Activated CD4-positive, alpha-beta T cell treated with anti-CD3 and anti-CD28 coated beads for 4 hours (primary cell): ENCODE measurements around the gene ISL1.

ENCODE experiments used
- DNase-seq, 2 donors: peaks; one replicate each; pipeline ENCODE4 v3.0.0-alpha.2; 2020

ISL1 gene

DNA sequence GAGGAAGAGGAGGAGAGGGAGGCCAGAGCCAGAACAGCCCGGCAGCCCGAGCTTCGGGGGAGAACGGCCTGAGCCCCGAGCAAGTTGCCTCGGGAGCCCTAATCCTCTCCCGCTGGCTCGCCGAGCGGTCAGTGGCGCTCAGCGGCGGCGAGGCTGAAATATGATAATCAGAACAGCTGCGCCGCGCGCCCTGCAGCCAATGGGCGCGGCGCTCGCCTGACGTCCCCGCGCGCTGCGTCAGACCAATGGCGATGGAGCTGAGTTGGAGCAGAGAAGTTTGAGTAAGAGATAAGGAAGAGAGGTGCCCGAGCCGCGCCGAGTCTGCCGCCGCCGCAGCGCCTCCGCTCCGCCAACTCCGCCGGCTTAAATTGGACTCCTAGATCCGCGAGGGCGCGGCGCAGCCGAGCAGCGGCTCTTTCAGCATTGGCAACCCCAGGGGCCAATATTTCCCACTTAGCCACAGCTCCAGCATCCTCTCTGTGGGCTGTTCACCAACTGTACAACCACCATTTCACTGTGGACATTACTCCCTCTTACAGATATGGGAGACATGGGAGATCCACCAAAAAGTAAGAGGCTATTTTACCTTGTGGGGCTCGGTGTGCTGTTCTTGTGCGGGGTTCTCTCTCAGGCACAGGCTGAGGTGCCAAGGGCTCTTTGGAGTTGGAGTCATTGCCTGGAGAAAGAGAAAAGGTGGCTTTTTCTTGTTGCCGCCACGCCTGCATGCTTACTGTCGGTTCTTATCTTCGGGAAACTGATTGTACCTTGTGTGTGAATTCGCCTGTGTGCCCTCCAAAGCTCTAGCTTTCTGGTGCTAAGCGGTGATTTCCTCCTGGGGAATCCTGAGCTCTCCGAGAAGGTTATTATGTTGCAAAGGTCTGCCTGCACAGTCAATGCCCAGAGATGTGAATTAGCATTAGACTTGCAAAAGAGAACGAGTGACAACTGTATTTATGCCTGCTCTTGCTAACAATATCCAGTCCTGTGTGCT lies at the start of gene ISL1:
Gene ISL1 (plus strand): TSS at position 318 of the 991 bp plus-strand sequence. CDS start 224 bp downstream, at position 542.
- no peak for DNase-seq

DNA sequence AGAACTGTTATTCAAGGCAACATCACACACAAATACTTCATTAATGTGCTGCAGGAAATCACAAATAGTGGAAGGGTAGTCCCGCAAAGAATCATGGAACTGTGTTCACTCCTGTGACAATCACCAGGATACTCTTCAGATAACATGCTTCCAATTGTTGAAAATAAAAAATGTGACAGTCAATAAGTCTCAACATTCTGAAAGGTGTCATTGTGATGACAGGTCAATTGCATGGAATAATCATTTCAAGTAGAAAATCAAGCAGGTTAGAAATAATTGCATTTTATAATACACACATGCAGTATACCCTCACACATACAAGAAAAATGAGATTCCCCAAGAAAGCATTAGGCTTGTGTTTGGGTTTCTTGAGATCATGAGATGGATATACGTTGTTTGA lies 46.4 kb upstream of the ISL1 start:
- no peak for DNase-seq

DNA sequence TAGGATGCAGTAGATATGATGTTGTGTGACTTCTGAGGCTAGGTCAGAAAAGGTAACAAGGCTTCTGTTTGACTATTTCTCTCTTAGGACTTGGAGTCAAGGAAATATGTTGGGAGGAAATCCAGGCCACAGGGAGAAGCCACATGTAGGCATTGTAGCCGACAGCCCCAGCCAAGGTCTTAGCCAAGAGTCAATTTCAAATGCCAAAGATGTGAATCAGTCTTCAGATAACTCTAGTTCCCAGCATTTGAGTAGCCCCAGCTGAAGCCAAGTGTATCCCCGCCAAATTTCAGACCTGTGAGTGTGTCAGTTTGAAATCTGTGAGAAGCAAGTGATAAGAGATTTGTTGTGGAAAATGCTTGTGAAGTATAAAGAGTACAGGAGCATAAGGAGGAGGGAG lies 38.1 kb upstream of the ISL1 start:
- DNase-seq: no peak

DNA sequence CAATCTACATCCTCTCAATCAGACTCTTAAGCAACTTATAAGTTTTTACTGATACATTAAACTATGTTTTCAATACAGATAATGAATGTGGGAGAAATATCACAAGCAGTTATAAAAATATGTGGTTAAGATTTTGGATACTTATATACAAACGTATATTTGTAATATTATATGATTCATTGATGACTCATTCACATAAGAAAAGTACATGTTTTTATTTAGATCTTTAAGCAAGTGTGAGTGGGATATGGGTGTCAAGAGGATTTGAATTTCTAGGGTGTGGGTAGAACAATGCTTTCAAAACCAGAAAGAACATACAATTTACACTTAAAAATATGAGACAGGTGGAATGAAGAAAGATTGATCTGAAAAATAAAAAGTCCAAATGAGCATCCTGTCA lies 36.1 kb upstream of the ISL1 start:
- no peak for DNase-seq

DNA sequence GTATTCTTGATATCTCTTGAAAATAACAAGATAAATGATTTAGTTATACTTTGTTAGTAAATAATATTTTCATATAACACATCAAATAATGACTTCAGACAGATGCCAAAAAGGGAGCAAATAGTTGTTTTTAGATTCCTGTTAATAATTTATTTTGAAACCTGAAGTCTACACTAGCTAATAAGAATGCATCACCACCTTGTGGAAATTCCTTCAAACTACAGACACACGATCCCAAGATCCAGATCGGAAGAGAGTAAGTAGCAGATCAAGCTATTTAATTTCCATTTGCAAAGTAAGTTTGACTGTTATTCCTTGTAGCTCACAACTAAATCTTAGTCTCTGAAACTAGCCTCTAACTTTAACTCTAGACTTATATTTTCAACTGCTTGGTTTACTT lies 35.5 kb upstream of the ISL1 start:
- no peak for DNase-seq

DNA sequence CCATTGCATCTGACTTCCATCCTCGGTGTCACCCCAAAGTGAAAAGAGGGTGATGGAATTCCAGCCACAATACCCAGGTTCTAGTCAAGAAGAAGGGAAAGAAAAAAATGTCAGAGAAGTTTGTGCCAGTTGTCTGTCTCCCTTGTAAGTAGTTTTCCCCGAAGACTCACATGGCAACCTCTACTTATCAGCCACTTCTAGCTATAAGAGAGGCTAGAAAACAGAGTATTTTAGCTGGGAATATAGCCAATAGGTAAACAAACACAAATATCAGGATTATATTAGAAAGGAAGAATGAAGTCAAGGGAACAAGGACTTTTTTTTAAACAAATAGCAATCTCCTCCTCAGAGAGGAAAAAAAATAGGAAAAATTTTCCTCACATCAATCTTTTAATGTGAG lies 12.2 kb upstream of the ISL1 start:
- DNase-seq: no peak

DNA sequence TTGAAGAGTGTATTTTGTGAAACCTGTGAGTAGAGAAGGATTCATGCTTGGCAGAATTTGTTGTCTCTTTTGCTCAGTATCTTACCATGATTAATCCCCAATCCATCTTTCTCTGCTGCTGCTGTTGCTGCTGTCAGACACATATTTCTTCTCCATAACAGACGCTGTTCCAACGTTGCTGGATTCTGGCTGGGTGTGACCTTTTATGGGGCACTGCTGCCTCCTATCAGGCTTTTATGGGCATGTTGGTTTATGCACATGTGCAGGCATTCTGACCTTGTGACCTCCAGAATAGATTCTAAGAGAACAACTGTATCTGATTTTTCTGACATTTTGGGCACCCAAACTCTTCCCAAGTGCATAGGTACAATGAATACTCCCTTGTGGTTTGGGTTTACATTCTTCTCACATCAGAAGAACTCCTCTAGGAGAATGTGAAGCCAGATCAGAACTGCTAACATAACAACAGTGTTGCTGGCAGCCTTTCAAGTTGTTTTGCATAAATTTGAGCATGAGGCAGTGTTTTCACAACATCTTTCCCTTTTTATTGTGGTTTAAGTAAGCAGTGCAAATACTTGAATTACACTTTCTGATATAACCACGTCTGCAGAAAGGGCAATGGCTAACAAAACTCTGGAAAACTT lies 9.2 kb upstream of the ISL1 start:
- DNase-seq: no peak

DNA sequence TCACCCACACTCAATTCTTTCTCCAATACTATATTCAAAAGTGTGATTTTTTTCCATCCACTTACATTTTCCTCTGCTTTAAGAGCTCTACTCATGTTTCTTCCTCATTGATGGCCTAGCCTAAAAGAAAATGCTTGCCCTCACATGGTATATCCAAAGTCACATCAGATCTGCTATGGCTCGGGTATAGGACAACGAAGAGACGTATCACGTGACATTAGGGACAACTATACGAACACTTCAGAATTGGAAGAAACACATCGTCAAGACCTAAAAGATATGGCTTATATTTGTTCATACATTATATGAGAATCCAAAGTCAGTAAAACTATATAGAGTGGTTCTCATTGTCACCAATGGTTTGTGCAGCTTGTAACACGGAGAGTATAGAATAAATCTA lies 8.2 kb upstream of the ISL1 start:
- no peak for DNase-seq

DNA sequence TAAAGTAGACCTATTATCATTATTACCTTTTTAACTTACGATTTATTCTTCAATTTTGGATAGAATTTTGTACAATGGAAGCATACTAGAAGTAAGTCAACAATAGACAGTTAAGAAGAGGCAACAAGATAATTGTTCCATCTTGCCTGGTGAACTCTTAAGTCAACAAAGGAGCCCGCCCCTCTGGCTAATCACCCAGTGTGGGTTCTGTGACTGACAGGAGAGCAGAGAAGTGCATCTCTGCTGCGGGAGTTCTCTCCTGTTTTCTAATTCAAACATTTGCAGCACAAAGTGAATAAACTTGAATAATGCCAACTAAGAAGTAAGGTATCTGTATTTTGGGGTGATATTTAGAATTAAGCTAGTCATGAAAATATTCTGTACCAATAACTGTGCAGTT lies 6.7 kb upstream of the ISL1 start:
- no peak for DNase-seq

DNA sequence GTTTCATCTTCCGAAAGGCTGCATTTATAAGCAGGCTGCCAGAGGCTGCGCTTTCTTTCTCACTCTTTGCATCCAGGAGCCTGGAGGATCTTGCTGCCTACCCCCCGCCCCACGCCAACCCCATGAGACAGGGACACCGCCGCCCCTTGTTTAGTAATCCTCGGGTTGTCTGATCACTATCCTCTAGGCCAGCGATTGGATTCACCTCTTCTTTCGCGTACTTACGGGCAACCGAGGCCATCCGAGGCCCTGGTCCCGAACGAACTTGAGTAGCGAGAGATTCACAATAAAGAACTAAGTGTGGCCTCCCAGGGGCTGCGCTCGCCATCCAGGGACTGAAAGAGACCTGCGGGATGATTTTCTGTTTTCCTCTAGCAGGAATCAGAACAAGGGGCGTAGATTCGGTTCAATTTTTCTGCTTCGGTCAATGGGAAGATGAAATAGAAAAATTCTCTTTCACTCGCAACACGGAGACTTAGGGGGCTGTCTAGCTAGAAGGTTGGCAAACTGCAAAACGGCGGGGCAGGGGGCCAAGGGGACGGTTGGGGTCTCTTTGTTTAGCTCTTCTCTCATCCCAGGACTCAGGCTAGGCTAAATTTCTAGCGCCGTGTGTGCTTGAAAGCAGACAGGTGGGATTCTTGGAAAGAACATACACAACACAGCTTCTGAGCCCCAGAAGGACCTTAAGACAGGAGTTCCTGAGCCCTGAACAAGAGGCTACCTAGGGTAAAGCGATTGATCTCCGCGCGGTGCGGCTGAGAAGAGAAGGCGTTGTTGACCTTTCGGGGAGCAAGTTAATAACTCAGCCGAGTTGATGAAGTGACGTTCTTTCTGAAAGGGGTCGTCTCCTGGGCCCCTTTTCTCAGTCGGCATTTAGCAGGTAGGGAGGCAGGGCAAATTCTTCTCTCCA lies 5.8 kb upstream of the ISL1 start:
- DNase-seq: no peak

DNA sequence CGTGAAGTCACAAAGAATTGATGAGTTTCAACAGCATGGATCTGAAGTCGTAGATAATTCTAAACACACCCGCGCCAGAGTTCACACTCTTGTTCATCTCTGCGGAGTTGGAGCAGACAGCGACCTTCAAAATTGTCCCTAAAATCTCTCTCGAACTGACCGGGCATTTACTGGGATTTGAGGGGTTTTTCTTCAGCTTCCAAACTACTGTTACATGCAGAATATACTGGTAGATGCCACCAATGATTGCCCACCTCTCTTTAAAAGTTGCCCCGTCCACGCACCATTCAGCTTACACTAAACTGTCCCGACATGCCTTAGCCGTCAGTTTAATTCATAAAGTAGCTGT lies 5.2 kb upstream of the ISL1 start:
- DNase-seq: no peak

DNA sequence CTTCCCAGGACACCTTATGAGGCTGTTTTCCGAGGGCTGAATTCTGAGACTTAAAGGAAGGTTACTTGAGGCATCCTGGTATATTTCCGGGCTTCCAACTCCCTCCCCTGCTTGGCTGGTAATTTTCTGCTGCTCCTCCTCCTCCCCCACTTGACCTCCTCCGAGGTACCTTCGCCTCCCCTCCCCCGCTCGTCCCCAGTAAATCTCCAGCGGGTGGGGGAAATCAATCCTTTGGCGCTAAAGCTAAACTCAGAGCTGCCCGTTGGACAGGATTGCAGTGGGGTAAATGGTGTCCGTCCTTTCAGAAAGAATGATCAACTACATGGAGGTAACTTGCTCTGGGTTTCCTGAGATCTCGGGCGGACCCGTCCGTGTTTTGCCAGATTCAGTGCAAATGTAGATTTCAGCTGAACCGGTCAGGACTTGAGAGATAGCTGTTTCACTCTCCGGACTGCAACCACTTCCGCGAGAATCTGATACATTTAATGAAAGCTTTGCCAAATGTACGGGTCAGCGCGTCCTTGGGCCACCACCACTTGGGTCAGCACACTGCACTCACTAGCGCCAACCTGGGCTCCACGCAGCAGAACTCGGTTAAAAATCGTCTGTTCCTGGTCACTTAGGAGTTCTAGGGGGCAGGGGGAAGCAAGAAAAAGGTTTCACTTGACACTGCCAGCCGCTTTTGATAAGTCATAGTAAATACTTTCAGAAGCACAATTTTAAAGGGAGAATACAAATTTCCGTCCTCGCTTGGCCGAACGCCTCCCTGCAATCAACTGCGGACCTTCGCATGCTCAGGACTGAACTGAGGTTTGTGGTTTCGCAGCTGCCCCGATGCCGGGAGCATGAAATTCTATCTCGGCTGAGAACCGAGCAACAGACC lies 4.6 kb upstream of the ISL1 start:
- no peak for DNase-seq

DNA sequence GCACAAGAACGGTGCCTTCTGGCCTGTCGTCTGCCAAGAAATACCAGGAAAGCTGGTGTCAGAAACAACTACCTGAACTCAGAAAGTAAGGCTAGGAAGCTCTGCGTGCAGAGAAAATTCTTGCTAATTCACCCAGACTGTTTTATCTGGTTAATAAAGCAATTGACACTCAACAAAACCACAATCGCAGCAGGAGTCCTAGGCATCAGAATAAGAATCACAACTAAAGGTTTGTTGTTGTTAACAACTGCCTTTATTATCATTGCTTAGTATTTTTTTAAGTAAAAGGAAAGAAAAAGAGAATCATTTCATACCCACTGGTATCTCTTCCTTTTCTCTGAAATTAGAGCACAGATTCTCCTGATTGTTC lies 3.9 kb upstream of the ISL1 start:
- DNase-seq: no peak

DNA sequence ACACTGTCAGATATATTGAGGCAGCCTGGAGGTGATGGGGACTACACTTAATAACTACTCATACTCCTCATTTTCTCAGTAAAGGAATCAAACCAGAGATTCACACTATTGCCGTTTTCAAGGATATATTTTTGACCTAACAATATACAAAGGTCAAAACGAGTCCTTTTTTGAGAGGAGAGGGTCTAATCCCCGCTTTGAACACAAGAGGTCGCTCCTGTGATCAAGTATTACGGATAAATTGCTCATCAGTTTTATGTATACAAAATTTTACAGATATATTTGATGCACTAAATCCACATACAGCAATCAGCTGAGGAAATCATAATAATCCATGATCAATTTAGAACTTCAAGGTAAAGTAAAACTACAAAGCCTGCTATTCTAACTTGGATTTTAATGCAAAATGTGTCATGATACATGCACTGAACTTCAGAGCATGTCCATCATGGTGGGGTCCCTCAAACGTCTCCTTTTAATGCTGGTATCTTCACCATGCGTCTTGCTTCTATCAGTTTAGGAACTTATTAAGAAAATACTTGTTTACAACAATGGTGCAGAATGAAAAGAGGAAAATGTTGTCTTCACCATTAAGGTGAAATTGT lies 2.5 kb upstream of the ISL1 start:
- DNase-seq: no peak

DNA sequence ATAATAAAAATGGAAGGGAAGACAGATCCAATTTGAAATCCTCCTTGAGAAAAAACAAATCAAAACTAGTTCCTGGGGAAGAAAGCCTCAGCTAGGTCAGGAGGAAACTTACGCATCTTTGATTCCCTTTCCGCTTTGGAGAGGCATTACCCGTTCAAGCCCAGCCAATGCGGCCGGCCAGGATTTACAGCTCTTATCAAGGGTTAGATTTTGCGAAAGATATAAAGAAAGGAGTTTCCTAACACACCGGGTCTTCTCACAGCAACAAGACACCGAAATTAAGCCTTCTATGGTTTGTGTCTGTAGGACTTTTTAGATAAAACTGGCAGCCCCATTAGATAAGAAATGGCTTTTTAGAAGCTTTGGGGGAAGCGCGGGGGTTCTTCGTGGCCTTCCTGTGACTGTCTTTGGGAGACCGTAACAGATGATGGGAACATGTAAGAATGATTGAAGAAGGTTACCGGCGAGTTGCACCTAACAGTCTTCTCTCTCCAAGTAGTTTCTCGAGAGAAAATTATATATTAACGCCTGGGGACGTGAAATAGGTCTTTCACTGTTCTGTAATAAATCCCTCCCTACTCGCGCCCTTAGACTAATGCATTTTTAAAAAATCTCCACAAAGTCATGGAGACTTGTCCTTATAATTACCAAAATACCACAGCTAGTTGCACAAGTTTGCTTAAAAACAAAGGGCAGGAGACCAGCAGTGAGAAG lies 1.3 kb upstream of the ISL1 start:
- no peak for DNase-seq

DNA sequence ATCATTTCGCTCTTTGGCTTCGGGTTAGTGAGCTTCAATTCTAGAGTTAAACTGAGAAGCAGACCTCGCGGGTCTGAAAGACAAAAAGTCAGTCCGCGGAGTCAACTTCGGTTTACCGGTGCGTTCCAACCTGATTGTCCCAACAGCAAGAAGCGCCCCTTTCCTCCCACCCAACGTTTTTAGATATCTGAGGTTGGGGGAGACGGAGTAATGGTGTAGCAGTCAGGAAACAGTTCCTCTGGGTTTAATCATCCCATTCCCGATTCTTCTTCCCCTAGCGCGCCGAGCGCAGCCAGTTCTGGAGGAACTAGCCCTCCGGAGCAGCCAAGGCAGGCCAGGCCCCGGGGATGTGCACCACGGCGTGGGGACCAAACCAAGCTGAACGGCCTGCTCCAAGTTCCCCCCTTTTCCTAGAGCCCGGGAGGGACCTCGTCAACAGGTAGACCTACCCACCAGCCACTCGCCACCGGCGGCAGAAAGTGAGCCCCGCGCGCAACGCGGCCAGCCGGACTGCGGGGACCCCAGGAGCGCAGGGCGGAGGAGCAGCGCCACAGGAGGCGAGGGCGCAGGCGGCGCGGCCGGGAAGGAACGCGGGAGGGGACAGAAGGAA lies 622 bp upstream of the ISL1 start:
- DNase-seq: no peak

DNA sequence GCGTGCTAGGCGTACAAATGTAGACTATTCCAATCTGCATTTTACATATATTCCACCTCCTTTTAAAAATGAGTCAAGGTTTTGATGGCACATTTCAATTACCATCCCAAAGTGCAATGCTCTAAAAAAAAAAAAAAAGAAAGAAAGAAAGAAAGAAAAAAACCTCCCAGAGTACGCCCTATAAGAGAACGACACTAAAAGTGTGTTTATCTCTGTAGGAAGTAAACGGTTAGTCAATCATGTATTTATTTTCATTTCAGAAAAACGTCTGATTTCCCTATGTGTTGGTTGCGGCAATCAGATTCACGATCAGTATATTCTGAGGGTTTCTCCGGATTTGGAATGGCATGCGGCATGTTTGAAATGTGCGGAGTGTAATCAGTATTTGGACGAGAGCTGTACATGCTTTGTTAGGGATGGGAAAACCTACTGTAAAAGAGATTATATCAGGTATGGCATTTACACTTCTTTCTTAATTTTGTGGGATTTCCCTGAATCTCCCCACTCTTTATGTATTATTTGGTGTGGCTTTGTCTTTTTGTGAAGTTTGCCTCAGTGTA lies 1.1 kb downstream of the ISL1 start:
- no peak for DNase-seq

DNA sequence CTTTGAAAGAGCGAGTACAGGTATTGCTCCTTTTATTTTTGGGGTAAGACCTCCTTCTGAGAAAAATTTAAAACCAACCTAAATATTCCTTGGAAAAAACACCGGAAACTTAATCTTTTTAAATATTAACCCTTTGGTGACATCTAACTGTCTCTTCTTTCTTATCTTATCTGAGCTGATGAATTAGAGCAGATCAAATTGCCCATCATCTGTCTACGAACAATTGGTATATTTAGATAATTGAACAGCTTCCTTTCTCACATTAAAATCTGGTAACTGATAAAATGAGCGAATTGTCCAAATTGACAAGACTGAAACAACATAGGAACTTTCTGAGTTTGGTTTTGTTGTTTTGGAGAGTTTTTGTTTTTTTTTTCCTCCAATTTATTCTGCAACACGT lies 2.0 kb downstream of the ISL1 start:
- no peak for DNase-seq

DNA sequence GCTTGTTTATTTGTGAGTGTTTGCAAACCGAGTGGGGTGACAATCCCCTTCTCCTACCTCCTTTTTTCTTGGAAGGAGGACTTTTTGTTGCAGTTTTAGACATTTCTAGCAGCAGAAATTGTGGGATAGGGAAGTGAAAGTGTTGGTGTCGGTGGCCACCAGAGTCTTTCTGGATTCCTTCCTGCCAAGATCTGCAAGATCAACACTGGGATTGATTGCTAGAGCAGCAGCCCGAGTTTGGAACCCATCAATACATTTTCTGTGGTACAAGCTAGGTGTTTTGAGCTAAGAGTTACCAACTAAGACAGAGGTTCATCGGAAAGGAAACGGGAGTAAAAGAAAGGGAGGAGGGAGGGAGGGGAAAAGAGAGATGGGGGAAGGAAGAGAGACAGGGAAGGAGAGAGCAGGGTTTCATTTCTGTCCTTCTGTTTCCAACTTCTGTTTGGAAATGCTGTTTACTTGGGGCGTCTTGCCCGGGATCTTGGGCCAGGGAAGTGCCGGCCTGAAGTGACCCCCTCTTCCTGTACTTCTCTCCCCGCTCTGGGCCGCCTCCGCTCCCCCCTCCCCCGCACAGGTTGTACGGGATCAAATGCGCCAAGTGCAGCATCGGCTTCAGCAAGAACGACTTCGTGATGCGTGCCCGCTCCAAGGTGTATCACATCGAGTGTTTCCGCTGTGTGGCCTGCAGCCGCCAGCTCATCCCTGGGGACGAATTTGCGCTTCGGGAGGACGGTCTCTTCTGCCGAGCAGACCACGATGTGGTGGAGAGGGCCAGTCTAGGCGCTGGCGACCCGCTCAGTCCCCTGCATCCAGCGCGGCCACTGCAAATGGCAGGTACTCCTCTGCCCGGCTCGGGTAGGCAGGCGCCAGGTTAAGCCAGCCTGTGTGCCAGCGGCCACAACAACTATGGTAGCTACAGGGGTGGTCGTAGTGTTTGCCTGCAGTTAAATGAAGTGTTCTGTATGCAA lies 4.0 kb downstream of the ISL1 start:
- DNase-seq: no peak
